Renal cortical epithelial cell (primary cell): ENCODE results near the gene NEU4. TPM values are rescaled to one million over a fixed set of nuclear protein-coding genes. Genes with fewer than 3 reads are reported as not detected.
"Not testable (repeated sequence)": the region's sequence is repeated elsewhere in the genome, so short reads cannot be mapped to it uniquely, and the experiment has no call there.

Experiments
- DNase-seq: peaks from one replicate; pipeline ENCODE4 v3.0.0-alpha.2; 2011; ENCODE audit warnings: low read depth
- total RNA-seq: library from RNA; depleted of rRNA; stranded (reverse); fragments of >200 nt; gene quantifications from 2 replicates; pipeline ENCODE4 v1.2.3, GENCODE V29; 2014

The NEU4 gene
- 0.40 TPM in 1 of 2 replicates, not detected in the other for total RNA-seq

DNA sequence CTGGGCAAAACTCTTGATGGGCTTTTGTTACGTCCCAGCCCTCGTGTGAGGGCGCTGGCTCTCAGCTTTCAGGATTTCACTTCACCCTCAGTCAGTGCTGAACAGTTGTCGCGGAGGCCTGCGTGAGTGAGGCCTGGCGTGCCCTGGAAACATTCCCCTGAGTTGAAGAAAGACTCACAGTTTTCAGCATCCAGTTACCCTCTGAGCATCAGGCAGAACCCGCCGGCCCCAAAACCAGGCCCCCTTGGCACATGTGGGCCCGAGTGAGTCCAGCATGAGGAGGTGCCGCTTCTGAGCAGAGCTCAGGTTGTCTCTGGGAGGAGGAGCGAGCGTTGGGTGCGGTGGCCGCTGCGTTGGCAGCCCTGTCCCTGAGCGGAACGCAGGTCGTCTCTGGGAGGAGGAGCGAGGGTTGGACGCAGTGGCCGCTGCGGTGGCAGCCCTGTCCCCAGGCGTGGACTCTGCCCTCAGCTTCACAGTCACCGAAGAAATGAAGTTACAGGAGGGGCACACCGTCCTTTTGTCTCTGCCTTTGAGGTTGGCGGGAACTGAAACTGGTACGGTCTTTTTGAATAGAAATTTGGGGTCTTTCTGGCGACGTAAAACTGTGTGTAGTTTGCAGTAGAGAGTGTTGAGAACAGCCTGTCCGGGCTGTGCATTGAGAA lies at the start of gene NEU4:
Gene NEU4, plus strand, starts transcription at position 473 of the 662 bp plus-strand sequence. CDS start 5,292 bp downstream, outside the sequence.
- peak; percentile 22 for DNase-seq

GRCh38 chr2:241759893-241760292 lies 49.1 kb upstream of the NEU4 start:
- not testable (repeated sequence) for DNase-seq

- DNase-seq = no peak
Measured at GRCh38 chr2:241760301-241760771, 48.7 kb upstream of the NEU4 start.

GRCh38 chr2:241762321-241762932 lies 46.6 kb upstream of the NEU4 start:
- no peak for DNase-seq

- no peak for DNase-seq
Measured at GRCh38 chr2:241762933-241763369, 46.0 kb upstream of the NEU4 start.

DNA sequence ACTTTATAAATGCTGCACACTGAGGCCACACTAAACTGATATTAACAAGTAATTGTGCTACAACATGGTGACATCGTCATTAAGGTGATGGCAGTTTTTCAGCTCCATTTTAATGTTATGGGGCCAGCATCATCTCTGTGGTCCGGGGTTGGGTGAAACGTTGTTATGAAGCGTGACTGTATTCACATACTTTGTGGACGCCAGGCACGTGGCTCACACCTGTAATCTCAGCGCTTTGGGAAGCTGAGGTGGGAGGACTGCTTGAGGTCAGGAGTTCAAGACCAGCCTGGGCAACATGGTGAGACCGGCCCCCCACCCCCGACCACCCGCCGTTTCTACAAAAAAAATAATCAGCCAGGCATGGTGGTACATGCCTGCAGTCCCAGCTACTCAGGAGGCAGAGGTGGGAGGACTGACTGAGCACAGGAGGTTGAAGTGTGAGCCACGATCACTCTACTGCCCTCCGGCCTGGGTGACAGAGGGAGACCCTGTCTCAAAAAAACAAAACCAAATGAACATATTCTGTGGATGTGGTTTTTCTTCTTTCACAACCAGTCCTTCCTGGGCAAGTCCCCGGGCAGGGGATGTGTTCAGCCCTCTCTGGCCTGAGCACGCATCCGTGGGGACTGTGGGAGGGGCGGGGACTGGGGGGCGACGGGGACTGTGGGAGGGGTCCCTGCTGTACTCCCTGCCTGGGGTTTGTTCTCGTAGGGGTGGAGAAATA lies 45.3 kb upstream of the NEU4 start:
- no peak for DNase-seq

DNA sequence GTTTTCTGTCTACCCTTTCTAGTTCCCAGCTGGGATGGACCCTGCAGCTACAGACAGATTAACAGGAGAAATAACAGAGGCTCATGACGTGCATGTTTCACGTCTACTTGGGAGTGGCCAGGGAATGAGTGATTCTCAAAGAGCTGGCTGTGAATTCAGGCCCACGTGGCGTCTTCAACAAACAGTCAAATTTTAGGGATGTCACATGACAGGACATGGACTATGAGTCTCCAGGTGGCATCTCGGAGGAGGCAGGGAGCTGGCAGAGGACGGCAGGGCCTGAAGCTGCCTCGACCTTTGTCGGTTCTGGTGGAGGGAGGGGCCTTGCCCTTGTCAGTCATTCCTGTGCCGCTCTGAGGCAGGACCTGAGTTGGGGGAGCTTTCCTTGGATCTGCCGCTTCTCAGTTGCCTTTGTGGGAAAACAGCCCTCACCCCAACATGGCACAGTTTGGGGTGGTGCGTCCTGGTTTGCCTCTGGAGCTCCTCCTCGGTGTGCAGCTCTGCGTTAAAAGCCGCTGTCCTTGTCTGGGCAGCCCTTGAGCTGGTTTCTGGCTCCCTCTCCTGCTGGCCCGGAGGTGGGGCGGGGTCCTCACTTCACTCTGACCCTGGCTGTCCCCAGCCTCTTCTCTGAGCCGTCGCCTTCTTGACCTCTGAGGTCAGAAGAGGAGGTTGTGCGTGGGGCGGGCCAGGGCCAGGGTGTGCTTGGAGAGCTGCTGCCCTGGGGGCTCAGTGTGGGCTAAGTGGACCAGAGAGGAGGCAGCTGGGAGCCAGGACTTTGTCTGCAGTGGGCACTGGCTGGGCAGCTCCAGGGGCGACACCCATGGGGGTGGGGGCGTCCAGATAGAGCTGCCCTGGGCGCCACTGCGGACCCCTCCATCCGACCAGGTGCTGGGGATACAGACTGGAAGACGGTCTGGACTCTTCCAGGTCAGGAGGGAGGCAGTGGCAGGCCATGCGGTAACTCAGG lies 44.4 kb upstream of the NEU4 start:
- DNase-seq = no peak

- no peak for DNase-seq
Measured at GRCh38 chr2:241767464-241768250, 41.3 kb upstream of the NEU4 start.

DNA sequence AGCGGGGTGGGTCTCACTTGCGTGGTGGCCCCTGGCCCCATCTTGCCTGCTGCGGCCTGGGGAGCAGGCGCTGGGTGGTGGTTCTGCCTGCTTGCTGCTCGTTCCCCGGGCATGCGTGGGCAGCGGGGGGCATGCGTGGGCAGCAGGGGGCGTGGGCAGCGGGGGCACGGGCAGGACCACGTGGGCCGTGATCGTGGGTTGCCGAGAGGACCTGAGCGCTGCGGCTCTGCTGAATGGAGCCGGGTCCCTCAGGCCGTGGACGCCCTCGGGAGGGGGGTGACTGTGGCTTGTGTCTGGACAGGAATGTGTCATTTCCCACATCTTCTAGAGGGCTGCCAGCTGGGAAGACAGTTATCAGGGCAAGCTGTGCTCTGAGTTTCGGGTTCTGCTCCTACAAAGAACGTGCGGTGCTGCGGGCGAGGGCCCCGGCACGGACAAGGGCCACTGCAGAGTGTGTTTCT lies 40.7 kb upstream of the NEU4 start:
- DNase-seq = no peak

DNA sequence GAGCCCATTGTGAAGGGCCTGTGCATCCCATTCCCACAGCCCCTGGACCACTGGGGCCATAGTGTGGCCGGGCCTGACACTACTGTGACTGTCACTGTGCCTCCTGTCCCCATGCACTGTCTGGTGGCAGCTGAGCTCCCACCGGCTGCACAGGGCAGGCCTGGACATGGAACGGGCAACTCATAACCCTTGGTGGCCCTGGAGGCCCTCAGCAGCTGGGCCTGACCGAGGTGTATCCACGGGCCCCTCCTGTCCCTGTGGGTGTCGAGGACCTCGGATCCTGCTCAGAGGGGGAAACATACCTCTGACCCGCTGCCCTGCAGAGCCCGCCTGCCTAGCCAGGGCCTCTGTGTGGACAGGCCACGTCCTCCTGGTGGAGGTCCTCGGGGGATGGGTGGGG lies 40.1 kb upstream of the NEU4 start:
- DNase-seq = no peak

DNA sequence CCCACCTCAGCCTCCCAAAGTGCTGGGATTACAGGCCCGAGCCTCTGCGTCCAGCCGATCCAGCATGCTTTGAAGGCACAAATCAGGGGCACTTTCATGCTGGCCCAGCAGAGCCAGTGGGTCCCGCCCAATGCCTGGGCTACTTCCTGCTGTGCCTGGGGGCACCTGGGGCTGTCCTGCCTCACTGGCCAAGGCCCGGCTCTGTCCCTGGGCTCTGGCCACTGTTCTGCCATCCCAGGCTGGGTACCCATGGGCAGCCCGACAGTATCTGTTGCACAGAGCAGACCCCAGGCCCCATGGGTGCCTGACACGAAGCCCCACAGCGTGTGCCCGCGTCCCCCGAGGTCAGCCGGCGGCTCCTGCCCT lies 39.2 kb upstream of the NEU4 start:
- no peak for DNase-seq

- DNase-seq = no peak
Measured at GRCh38 chr2:241770185-241770935, 38.6 kb upstream of the NEU4 start.

DNA sequence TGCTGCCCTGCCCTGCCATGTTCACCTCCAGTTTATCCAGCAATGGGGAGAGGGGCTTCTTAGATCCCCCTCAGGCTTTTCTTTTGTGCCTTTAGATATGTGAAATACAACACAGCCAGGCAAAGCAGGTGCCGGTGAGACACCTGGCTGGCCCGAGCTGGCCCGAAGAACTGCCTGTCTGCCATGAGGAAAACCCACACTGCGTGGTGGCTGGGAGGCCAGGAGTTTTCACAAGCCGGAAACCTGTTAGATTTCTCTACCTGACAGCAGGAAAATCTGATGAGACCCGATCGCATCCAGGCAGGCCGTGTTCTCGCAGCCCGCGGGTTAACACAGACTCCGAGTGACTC lies 38.1 kb upstream of the NEU4 start:
- DNase-seq = no peak

DNA sequence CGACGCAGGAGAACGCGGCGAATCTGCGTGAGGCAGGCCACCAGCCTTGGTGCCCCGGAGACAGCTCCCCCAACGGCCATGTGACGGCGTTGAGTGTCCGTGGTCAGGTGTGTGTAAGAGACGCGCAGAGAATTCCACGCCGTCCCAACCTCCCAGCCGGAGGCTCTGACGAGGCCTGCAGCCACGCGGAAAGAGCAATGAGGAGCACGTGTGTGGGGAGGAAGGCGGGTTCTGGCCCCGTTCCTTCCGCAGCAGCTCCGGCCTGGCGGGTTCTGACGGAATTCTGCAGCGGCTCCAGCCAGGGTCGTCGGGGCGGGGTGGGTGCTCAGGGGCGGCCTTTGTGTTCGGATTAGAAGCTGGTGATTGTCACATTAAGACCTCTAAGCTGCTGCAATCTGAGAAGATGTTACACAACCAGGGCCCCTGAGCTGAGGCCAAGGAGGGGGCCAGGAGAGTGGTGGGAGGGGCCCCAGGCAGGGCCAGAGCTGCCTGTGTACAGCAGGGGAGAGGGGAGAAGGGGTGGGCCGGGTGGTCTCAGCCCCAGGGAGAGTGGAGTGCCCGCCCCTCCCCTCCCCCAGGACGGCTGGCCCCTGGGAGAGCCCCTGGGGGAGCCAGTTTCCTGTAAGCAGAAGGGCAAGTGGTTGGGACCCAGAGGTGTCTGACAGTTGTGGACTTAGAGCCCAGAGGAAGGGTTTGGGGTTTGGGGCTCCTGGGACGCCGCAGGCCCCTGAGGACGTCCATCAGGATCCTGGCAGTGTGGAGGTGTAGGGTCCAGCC lies 37.5 kb upstream of the NEU4 start:
- DNase-seq = peak; percentile 16

GRCh38 chr2:241772063-241772499 lies 36.9 kb upstream of the NEU4 start:
- DNase-seq = no peak

GRCh38 chr2:241773511-241774418 lies 35.2 kb upstream of the NEU4 start:
- DNase-seq = no peak

DNA sequence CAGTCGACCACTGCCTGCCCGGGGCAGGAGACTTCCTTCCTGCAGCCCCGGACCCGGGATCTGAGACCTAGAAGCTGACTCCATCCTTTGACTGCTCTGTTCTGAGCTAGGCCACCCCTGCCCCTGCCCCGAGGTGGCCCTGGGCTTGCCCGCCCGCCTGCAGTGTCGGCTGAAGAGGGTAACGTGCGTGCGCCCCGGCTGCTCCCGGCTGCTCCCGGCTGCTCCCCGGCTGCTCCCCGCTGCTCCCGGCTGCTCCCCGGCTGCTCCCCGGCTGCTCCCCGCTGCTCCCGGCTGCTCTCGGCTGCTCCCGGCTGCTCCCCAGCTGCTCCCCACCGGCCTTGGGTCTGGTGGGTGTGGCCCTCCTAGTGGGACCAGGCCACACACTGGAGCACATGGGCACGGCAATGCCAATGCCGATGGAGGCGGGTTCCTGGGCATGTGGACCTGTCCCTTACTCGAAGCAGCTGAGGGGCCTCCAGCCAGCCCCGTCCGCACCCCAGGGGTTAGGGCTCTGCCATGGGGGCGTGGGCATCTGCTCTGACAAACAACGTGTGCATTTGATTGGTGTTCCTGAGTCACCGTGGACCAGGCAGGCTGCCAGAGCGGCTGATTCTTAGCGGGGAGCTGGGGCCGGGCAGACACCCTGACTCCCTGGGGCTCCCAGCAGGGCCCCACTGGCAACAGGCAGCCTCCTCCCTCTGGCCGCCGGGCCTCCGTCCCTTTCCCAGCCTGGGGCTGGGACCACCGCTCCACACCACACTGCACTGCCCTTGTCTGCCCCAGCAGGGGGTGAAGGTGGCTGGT lies 34.4 kb upstream of the NEU4 start:
- no peak for DNase-seq
